Activated CD4-positive, alpha-beta T cell treated with anti-CD3 and anti-CD28 coated beads, Interleukin-10, Interleukin-2, amounts not matched to agents 100 ng/mL and 50 ng/mL, durations not matched to agents 16 hours and 8 hours (primary cell): Measurements from ENCODE around the gene PLA2G15.
A peak's percentile ranks its signal among the peaks of the same experiment; 100 is the strongest.
"Not testable (repeated sequence)": the region's sequence is repeated elsewhere in the genome, so short reads cannot be mapped to it uniquely, and the experiment has no call there.

Source experiments
- DNase-seq: peaks from one replicate; pipeline ENCODE4 v3.0.0-alpha.2; 2020

Gene PLA2G15

DNA sequence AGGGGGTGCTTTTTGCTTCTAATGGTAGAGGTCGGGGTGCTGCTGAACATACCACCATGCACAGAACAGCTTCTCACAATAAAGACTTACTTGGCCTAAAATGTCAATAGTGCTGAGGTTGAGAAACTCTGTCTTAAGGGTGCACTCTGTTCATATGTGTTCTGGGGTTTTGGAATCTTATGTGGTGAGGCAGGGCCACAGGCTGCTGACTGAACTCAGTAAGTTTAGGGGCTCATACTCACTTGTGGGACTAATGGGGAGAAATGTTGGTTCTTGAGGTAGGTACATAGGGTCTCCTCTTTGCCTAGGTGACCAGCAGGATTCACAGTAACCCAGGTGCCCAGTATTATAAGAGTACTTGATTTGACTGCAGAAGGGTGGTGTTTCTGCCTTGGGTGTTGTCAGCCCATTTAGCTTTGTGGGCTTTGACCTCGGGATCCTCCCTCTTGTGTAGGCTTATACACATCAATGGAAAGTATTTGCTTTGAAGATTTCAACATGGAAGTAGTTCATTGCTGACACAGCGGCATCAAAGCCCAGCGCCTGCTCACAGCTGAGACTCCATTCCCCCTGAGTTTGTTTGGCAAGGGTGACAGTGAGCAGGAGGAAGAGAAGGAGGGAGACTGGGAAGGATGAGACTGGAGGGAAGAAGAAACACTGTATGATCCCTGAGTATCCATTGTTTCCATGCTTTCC lies 36.3 kb downstream of the PLA2G15 start:
- no peak for DNase-seq

DNA sequence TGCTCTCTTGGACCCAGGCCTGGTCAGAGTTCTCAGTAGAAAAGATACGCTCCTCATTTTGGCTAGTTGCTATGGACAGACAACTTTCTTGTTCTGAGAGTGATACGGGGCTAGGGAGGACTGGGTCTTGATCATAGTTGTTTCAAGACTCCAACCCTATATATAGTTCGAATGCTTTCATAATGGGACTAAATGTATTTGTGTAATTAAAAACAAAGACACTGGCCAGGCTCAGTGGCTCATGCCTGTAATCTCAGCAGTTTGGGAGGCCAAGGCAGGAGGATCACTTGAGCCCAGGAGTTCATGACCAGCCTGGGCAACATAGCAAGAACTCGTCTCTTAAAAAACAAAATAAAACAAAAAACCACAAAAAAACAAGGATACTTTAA lies 36.9 kb downstream of the PLA2G15 start:
- no peak for DNase-seq

DNA sequence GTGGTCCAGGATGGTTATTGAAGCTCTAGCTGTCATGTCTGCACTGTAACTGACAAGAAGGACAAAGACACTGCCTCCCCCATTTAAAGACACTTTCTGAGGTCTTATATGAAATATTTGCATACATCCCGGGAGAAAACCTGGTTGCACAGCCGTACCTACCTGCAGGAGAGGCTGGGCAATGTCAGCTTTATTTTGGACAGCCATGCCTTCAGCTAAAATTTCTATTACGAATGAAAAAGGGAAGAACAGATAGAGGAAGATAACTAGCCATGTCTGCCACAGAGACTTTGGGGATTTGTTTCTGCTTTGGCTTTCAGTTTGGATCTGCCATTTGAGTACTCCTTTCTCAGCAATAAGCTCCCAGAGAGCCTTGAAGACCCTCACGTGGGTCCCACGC lies 38.2 kb downstream of the PLA2G15 start:
- no peak for DNase-seq

DNA sequence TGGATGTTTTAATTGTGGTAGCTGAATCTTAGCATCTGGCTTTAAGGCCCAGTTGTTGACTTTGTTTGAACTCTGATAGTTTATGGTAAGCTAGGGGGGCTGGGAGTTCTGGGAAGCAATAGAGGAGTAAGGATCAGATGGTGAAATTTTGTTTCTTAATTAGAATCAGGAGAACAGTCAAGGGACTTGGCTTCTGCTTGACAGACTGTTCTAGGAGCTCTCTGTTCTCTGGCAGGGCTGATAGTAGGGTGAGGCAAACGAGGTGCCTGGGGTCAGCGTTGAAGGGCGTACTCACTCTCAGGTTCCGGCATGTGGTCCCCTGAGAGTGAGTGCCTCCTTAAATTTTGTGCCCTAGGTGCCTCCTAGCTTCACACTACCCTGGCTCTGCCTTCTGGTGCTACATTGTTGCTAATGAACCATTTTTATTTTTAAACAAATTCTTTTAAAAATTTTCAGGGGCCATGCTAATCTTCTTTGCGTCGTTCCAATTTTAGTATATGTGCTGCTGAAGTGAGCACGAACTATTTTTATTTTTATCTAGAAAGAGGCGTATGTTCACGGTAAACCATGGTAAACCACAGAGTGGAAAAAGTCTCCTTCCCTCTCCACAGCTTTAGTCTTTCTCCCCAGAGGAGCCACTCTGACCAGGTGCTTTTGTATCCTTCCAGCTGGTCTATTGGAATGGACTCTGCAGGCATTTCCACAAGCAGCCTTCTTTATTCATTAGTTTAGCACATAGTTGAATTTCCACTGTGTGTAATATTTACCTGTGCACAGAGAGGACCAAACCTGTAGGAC lies 38.8 kb downstream of the PLA2G15 start:
- DNase-seq, result no peak

DNA sequence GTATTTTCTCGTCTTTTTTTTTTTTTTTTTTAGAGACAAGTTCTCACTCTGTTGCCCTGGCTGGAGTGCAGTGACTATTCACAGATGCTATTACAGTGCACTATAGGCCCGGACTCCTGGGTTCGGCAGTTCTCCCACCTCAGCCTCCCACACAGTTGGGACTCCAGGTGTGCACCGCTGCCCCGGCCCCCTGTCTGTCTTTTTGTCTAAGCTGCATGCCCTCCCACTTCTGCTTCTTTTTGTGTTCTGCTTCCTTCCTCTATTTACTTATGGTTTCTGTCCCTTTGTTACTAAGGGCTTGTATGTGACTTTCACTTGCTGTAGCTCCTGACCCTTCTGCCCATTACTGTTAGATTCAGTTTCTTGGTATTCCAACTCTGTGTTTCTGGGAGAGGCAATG lies 39.7 kb downstream of the PLA2G15 start:
- DNase-seq, result no peak

DNA sequence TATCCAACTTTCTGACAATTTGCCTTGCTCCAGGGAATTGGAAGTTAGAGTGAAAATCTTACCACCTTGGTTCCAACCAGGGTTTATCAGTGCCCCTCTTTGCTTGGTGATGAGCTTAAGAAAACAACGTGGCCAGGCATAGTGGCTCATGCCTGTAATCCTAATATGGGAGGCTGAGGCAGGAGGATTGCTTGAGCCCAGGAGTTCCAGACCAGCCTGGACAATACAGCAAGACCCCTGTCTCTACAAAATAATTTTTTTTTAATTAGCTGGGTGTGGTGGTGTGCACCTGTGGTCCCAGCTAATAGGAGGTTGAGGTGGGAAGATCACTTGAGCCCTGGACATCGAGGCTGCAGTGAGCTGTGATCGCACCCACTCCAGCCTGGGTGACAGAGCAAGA lies 40.5 kb downstream of the PLA2G15 start:
- DNase-seq, result no peak

DNA sequence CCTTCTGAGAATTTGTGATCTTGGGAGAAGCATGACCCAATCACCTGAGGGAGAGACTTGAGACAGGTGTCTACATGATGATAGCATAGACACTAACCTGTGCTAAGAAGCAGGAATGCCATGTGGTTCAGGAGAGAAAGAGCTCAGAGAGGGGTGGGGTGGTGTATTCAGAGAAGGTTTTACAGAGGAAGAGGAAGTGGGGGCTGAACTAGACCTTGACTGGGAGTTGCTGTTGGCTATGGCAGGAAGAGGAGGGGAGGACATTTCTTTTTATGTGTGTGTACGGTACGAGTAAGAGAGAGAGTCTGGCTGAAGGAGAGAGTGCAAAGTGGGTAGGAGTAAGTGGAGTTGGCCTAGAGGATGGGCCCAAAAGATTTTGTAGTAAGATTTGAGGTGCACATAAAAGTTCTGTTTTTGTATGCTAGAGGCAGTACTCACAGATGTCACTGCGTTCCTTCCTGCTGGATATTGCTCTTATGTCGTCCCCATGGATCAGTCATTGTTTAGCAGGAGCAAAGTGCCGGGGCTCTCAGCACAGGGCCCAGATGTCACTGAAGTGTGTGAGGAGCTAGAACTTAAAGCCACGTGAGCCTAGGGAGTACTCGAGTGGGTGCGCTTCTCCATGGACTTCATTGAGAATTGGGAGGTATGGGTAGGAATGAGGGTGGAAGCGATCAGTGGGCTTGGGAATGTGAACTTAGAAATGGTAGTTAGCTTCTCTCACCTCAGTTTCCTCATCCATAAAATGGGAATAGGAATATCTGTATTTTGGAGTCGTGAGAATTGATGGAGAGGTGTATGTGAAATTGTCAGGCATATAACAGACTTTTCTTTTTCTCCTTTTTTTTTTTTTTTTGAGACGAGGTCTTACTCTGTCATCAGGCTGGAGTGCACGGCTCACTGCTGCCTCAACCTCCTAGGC lies 41.2 kb downstream of the PLA2G15 start:
- DNase-seq, result peak; percentile 63

DNA sequence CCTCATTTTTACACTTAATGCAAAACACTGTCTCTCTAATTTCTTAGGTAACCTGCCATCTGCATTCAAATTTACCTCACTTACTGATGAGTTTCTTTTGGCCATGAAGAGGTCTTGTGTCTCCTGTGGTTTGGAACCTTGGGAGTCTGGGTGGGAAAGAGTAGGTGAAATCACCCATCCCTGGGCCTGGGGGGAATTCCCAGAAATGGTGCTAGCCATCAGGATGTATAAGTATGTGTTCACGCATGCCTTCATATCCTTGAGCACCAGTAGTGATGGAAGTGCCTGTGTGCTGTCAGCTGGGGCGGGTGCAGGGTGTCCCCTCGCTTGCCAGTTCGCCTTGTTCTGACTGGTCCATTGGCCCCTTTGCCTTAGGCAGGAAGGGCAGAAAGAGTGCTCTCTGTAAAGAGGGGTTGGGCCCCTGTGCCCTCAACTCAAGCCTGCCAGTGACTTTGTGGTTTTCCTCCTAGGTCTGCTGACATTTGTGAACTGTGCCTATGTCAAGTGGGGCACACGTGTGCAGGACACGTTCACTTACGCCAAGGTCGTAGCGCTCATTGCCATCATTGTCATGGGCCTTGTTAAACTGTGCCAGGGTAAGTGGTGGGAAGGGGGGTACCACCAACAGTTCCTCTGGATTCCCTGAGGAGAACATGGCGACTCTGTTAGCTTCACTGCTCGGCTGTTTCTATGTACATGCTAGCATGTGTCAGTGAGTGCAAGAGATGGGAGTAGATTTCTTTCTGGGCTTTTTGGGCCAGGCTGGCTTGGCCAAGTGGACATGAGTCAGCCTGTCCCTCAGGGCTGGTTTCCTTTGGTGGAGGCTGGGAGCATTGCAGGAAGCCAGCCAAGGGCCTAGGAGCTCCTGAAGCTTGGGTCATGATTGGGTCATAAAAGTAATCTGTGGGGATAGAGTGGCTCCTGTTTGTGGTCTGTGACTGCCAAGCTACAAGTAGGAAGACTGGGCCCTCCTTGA lies 42.4 kb downstream of the PLA2G15 start:
- peak; percentile 64 for DNase-seq

DNA sequence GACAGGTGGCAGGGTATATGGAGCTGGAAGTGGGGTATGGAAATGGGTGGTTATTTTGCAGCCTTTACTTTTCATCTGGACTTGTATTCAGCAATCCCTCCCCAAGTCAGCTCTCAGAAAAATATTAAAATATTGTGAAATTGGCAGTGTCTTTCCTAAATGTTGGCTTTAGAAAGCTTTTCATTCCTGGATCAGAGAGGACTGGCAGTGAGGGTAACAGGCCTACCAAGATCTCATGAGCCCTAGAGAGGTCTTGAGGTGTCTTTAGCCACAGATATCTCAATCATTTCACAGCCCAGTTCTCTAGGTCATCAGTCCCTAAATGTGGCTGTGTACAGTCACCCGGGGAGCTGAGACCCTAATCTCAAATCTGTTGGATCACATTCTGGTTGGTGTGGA lies 43.1 kb downstream of the PLA2G15 start:
- no peak for DNase-seq

DNA sequence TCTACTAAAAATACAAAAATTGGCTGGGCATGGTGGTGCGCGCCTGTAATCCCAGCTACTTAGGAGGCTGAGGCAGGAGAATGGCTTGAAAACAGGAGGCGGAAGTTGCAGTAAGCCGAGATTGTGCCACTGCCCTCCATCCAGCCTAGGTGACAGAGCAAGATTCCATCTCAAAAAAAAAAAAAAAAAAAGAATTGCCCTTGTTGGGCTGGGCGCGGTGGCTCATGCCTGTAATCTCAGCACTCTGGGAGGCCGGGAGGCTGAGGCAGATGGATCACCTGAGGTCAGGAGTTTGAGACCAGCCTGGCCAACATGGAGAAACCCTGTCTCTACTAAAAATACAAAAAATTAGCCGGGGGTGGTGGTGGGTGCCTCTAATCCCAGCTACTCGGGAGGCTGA lies 43.6 kb downstream of the PLA2G15 start:
- not testable (repeated sequence) for DNase-seq

DNA sequence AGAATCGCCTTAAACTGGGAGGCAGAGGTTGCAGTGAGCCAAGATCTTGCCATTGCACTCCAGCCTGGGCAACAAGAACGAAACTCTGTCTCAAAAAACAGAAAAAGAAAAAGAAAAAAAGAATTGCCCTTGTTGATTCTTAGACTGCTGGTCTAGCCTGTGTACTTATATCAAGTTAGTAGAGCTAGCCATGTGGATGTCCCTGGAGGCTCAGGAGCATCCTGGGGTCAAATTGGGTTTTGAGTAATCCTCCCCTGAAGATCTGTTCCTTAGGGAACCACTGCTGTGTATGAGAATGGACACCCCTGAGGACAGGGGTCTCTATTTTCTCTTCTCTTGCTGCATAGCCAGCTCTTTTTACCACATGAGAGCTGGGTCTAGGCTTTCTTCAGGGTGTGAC lies 44.0 kb downstream of the PLA2G15 start:
- DNase-seq, result no peak

DNA sequence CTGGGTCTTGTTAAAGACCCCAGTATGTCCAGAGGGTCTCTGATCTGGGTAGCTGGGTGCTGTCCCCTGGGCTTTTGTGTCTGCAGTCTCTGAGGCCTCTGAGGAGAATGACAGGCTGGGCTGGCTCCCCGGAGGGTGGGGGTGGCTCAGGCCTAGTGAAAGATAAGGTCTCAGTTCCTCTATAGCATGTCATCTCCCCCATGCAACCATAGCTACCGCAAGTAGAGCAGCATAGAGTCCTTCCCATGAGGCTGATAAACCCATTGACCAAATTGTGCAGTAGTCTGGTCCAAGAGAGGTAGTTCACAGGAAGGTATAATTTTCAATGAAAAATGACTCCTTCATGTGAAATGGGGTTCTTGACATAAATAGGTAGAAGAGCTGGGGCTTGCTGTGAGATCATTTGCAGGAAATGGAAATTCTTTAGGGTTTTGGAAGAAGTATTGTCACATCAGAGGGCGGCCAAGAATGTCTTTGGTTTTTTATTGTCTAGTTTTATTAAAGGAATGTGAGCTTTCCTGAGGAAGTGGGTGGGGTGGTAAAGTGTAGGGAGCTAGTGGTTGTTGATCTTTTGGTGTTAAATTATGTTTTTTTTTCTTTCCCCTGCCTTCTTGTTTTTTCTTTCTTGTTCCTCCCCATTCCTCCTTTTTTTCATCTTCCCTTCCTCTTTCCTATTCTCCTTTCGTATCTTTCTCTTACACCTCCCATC lies 44.6 kb downstream of the PLA2G15 start:
- peak; percentile 37 for DNase-seq

DNA sequence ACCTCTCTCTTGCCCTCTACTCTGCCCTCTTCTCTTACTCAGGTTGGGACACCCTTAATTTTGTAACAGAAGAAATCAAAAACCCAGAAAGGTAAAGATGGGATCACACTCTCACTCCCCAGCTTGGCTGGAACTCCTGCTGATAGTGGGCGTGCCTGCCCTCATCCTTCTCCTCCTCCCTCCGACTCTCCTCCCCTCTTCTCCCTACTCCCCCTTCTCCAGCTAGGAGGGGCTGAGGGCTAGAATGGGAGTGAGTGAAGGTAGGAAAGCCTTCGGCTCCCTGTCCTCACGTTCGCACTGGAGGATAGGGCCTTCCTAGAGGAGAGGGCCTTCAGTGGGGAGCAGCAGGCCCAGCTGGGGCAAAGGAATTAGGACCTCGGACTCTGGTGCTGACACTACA lies 45.3 kb downstream of the PLA2G15 start:
- no peak for DNase-seq

DNA sequence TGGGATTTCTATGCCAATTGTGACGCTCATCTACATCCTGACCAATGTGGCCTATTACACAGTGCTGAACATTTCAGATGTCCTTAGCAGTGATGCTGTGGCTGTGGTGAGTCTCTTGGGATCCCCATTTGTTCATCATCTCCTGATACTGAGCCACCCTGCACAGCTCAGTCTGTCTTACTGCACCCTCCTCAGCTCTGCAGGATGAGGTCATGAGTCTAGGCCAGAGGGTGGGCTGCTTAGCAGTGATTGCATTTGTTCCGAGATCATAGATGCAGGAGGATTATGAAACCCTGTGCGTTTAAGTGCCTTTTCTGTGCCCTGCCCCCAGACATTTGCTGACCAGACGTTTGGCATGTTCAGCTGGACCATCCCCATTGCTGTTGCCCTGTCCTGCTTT lies 46.1 kb downstream of the PLA2G15 start:
- no peak for DNase-seq

DNA sequence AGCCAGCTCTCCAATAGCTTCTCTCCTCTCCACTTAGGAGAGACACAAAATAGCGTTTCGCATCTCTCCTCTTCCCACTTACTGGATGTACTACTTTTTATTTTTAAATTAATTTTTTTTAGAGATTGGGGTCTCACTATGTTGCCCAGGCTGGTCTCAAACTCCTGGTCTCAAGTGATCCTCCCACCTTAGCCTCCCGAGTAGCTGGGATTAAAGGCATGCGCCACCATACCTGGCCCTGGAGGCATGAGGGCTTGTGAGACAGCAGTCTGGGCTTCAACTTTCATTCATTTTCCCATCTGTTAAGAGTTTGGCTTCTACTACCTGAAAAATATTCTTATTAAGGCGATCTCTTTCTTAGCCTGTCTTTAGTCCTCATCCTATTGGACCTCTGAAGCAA lies 47.3 kb downstream of the PLA2G15 start:
- DNase-seq, result no peak

DNA sequence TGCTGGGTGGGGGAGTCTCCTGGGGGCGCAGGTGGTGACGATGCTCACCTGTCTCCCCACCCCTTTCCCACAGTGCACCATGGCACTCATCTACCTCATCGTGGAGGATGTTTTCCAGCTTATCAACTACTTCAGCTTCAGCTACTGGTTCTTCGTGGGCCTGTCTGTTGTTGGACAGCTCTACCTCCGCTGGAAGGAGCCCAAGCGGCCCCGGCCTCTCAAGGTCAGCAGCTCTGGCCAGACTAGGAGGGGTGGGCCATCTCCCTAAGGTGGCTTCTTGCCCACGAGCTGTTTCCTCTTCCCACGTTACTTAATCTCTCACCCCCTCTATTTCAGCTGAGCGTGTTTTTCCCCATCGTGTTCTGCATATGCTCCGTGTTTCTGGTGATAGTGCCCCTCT lies 51.1 kb downstream of the PLA2G15 start:
- DNase-seq, result no peak

DNA sequence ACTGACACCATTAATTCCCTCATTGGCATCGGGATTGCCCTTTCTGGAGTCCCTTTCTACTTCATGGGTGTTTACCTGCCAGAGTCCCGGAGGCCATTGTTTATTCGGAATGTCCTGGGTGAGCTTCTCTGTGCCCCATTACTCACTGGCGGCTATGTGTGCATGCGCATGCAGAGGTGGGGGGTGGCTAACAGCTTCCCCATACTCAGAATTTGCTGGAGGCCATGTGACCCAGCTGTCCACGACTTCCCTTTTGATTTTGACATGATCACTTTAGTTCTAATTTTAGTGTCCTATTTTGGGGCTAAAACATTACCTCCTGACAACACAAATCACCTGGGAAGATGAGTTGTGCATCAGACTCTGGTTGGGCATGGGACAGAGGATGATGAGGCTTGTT lies 51.5 kb downstream of the PLA2G15 start:
- no peak for DNase-seq

DNA sequence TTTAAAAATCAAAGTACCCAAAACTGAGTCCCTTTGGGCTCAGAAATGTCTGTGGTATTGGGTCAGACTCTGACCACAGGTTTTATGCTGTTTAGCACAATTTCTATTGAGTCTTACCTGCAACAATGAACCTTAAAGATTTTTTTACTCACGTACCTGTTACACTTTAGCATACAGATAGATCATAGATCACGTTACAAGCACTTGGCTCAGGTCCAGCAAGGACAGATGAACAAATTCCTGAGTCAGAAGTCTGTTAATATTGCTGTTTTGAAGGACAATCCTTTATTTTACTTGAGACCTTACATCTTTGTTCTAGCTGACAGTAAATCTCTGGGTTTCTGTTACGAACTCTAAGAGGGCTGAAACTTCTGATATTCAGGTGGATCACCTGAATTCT lies 52.7 kb downstream of the PLA2G15 start:
- DNase-seq, result no peak

DNA sequence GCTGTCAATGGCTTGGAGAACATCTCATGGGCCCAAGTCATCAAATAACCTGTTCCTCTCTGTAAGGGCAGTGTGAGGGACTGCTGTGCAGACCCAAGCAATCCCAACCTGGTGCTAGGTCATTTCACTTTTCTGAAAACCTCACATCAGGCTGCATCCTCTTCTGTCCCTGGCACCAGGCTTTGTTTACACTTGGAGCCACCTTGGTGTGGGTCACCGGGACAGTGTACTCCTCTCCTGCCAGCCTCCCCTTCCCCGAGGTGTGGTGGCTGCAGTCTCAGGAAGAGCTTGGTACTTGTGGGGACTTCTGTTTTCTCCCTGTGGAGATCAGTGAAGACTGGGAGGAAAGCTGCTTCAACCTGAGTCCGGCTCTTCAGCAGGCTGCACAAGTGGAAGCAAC lies 53.1 kb downstream of the PLA2G15 start:
- DNase-seq, result no peak

DNA sequence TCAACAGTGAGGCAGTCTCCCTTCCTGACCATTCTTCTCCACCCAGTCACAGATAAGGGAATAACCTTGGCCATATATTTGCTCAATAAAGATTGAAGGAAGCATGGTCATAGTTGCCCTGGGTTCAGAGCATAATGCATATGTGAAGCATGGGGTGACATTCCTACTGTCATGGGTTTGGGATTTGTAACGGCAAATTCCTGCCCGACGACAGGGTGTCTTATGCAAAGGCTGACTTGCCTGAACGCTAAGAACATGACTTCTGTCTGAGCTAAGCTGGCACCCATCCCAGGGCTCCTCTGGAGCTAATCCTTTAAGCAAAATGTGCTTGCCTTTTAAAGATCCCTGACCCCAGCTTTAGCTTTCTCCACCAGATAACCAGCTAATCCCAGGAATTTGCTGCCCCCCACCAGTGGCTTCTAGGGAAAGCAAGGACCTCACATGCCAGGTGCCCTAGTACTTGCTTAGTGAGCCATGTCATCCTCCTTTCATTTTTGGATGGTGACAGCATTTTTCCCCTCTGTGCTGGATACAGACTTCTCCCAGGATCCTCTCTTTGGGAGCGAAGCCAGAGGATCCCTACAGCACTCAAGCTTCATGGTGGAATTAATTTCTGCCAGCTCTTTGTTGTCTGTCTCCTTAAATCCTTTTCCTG lies 53.9 kb downstream of the PLA2G15 start:
- no peak for DNase-seq
